HG02852 (cell line): ENCODE measurements around the gene ZNF296.
"Not testable (repeated sequence)": the region's sequence is repeated elsewhere in the genome, so short reads cannot be mapped to it uniquely, and the experiment has no call there.

Source experiments
- ATAC-seq: cut with Tn5 transposase; IDR thresholded peaks from one replicate; pipeline ENCODE4 v1.9.1; 2021; ENCODE audit warnings: mild to moderate bottlenecking, moderate library complexity; ENCODE audit not compliant: unreplicated experiment

Gene ZNF296

DNA sequence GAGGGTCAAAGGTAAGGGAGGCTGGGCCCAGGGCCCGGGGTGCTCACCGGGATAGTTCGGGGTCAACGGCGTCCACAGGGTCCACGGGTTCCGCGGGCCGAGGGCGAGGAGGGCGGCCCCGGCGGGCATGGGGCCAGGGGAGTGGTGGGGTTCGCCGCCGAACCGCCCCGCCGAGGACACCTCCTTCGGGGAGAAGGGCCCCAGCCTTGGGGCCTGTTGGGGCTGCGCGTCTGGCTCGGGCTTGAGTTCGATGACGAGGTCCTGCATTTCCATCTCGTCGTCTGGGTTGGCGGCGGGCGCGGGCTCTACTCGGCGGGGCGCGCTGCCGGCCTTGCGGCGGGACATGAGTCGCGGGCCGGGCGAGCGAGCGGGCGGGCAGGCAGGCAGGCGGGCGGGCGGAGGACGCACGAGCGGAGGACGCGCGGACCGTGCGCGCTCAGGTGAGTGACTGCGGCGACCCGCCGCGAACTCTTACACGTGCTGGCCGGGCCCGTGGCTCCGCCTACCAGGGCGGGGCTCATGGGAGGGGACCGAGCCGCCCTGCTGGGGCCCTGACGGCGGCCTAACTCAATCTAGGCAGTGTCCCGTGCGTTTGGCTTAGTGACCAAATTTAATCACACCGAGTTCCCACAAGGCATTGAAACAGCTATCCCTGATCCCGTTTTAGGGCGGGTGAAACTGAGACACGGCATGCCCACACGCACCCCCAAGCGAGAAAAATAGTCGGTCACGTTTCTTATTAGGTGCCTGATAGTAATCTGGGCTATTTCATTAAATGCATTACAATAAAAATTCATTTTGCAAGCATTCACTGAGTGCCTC is at the start of gene ZNF296:
Gene ZNF296 (minus strand): TSS at position 450 of the 822 bp plus-strand sequence. CDS start 105 bp downstream, at position 345.
- peak; percentile 44 for ATAC-seq

- ATAC-seq: no peak
Observed at GRCh38 chr19:45125360-45125759, 49.1 kb upstream of the ZNF296 start.

GRCh38 chr19:45124021-45124420 is 47.7 kb upstream of the ZNF296 start:
- no peak for ATAC-seq

DNA sequence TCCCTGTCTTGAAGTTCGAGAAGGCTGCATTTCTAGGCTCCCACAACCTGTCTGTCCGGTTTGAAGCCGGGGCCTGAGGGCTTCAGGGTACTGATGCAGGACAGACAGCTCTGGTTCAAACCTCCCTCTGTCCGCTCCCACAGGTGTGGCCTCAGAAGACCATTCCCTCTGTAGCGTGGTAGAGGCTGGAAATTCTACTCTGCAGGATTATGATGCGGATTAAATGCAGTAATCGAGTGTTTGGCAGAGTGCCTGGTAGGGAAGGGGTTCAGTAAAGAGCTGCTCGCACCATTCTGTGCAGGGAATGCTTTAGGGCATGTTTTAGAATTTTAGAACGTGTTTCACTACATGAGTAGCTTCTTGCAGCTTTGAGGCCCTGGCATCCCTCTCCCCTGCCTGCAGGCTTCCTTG is 47.2 kb upstream of the ZNF296 start:
- ATAC-seq: no peak

DNA sequence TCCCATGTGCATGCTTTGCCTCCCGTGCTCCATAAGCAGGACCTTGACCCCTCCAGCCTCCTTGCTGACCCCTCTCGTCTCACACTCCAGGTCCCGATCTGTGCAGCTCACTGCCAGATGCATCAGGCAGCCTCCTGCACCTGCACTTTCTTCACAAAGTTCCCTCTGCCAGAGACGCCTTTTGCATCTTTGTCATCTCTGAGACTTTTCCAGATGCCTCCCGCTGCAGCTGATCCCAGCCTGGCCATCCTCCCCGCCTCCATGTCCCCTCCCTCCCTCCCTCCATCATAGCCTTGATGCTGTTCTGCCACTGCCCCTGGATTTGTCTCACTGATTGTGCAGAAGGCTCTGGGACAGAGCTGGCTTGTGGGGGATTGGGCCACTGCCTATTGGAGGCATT is 46.6 kb upstream of the ZNF296 start:
- no peak for ATAC-seq

DNA sequence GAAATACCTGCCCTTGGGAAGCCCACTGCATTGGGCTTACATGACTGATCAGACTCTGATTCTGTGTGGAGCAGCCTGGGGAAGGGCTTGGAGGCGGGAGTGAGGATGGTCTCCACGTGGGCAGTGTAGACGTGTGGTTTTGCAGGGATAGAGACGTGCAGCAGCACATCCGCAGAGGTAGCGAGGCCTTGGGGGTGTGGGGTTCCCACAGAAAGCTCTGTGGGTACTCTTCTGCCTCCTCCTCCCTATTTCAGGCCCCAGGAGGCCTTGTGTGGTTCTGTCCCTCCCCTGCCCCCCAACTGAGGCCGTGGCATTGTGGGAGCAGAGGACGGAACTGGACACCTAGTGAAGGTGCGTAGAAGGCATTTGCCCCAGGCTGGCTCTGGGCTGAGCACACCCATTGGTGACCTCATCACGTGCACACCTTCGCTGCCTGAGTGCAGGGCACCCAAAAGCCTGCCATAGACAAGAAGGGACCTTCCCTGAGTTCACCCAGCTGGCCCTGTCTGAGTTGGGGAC is 45.6 kb upstream of the ZNF296 start:
- no peak for ATAC-seq

DNA sequence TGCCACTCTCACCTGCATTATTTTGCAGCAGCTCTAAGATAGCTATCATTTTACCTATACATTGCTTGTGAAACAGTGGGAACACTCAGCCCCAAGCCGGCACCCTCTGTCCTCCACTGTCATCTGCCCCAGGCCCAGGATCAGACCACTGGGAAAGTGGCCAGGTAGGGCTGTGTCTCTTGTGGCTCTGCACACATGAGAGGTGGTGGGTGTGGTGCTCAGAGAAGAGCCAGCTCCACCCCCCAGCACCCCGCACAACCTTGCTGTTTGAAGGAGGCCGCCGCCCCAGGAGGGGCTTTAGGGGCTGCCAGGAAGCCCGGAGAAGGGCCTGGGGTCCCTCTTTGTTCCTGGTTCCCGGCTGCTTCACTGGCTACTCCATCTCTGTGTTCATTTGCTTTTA is 43.3 kb upstream of the ZNF296 start:
- no peak for ATAC-seq

DNA sequence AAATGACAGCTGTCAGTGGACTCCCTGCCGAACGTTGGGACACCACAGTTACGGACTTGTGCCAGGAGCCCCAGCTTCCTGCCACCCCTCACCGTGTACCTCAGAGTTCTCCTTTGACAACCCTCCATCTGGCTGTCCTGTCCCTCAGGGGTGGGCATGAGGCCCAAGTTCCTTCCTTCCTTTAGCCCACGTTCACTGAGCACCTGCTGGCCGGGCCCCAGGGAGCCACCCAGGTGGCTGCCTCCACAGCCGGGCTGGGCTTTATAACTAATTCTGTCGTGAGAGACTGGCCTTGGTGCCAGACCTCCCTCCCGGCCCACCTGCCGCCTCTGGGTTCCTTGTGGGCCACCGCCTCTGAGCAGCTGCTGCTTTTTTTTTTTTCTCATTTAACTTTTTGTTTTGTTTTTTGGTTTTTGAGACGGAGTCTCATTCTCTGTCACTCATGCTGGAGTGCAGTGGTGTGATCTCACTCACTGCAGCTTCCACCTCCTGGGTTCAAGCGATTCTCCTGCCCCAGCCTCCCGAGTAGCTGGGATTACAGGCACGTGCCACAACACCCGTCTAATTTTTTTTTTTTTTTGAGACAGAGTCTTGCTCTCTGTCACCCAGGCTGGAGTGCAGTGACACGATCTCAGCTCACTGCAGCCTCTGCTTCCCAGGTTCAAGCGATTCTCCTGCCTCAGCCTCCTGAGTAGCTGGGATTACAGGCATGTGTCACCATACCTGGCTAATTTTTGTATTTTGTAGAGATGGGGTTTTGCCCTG is 42.5 kb upstream of the ZNF296 start:
- ATAC-seq: not testable (repeated sequence)

DNA sequence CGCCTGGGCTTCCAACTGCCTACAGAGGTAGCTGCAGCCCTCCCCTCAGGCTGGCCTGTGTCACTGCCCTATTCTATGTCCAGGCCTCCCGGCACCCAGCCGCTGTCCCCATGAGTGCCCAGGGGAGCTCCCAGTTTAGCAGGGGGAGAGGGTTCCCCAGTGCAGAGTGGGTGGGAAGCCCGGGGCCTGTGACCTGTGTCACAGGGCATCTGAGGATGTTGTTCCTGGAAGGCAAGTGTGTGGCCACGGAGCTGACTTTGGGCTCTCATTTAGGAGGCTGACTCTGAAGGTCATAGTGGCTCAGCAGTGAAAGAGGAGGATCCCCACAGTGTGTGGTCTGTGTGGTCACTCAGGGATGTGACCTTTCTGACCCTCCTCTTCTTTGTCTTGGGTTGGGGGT is 41.8 kb upstream of the ZNF296 start:
- ATAC-seq: no peak

DNA sequence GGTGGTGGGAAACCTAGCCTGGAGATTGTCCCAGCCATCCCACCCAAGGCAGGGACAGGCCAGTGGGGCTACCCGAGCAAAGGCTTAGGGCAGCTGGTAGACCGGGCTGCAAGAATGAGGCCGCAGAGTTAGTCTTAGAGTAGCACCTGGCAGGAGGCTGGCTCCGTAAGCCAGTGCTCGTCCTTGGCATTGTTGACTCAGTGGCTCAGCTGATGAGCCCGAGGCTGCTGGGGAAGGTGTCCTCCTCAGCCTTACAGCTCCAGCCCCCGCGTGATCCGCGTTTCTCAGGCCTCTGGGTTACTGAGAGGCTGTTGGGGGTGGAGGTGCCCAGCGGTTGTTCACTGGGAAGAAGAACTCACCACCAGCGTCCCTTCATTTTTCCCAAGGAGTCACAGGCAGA is 41.4 kb upstream of the ZNF296 start:
- ATAC-seq: no peak

- ATAC-seq: no peak
Observed at GRCh38 chr19:45117167-45117594, 40.9 kb upstream of the ZNF296 start.

- no peak for ATAC-seq
Observed at GRCh38 chr19:45115809-45116615, 39.7 kb upstream of the ZNF296 start.

DNA sequence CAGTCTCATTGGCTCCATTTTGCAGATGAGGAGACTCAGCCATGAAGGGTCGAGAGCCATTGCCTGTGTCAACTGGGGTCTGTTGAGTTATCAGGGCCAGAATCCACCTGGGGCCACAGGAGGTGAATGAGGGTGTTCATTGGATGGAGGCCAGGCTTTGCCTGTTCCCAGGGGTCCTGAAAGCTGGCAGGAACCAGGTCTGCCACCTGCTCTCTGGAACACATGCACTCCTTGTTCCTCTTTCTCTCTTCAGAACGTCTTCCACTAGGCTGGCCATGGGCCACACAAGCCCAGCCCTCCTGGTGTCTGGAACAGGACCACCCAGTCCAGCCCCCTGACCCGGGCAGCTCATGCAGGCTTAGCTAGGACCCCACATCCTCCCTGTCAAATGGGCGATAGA is 37.8 kb upstream of the ZNF296 start:
- no peak for ATAC-seq

GRCh38 chr19:45113628-45114027 is 37.4 kb upstream of the ZNF296 start:
- ATAC-seq: no peak

- no peak for ATAC-seq
Observed at GRCh38 chr19:45112111-45112827, 36.0 kb upstream of the ZNF296 start.

DNA sequence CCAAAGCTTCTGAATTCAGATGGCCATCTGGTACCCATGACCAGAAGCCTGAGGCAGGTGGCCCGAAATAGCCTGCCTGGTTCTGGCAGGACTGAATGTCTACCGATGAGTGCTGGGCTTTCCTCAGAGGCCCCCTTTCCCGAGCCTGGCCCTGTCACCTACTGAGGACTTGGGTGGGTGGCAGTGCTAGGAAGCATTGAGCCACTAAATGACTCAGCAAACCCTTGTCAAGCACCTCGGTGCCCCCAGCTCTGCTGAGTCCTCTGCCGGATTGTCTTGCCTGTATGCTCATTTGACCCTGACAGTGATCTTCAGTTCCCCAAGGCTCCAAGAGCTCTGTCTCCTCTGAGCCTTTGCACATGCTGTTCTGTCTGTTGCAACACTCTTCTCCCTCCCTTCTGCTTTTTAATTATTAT is 34.6 kb upstream of the ZNF296 start:
- ATAC-seq: no peak

GRCh38 chr19:45107621-45108150 is 31.4 kb upstream of the ZNF296 start:
- ATAC-seq: no peak

DNA sequence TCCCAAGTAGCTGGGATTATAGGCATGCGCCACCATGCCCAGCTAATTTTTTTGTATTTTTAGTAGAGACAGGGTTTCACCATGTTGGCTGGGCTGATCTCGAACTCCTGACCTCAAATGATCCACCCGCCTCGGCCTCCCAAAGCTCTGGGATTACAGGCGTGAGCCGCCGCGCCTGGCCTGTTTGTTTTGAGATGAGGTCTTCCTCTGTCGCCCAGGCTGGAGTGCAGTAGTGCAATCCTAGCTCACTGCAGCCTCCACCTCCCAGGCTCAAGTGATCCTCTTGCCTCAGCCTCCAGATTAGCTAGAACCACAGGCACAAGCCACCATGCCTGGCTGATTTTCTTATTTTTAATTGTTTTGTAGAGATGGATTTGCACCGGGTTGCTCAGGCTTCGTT is 30.1 kb upstream of the ZNF296 start:
- ATAC-seq: not testable (repeated sequence)

- ATAC-seq: no peak
Observed at GRCh38 chr19:45104658-45105349, 28.5 kb upstream of the ZNF296 start.
